K562 (cell line): ENCODE data around the gene PRELID3B. TPM values are rescaled to one million over a fixed set of nuclear protein-coding genes. Genes with fewer than 3 reads are reported as not detected.

ENCODE experiments used
- ARID3A ChIP-seq: IDR thresholded peaks from 2 replicates; pipeline ENCODE4 v1.6.1; 2012; ENCODE audit warnings: low read depth, low read length, improper control_type of control experiment, borderline replicate concordance
- ARID4B ChIP-seq: sonication (generic); formaldehyde crosslinking; IDR thresholded peaks from 2 replicates; pipeline ENCODE4 v1.8.0; 2022; ENCODE audit warnings: mild to moderate bottlenecking, missing genetic modification reagents
- CBX8 ChIP-seq: fragments of 200-600 bp; sonication (generic); IDR thresholded peaks from 2 replicates; pipeline ENCODE4 v1.6.1; 2012; ENCODE audit warnings: borderline replicate concordance, mixed run types, low read depth, mild to moderate bottlenecking, moderate library complexity, mixed read lengths, low read length, control low read depth, inconsistent platforms; ENCODE audit not compliant: poor library complexity, severe bottlenecking; ENCODE audit errors: extremely low read depth
- CHAMP1 ChIP-seq: fragments of 450-650 bp; IDR thresholded peaks from 2 replicates; pipeline ENCODE4 v1.6.1; 2016; ENCODE audit warnings: mild to moderate bottlenecking
- KDM2B ChIP-seq: fragments of 250-450 bp; sonication (Bioruptor Pico); IDR thresholded peaks from 2 replicates; pipeline ENCODE4 v1.8.0; 2021; ENCODE audit warnings: mild to moderate bottlenecking, moderate library complexity
- KLF16 ChIP-seq: IDR thresholded peaks from 2 replicates; pipeline ENCODE4 v1.6.1; 2016; ENCODE audit warnings: antibody characterized with exemption
- NONO ChIP-seq, 2 experiments: fragments of 200-400 bp in 1 of 2; fragments of 450-650 bp in 1 of 2; formaldehyde crosslinking in 1 of 2; IDR thresholded peaks; 2 replicates each; pipeline ENCODE4 v1.6.1; 2017; ENCODE audit warnings: low read depth in 2 of 2, mild to moderate bottlenecking in 2 of 2, moderate library complexity in 2 of 2, low read length in 1 of 2
- RBM39 ChIP-seq: fragments of 200-400 bp; formaldehyde crosslinking; optimal IDR thresholded peaks from 2 replicates; pipeline ENCODE3; 2018; ENCODE audit warnings: low read depth, low read length
- SMARCB1 ChIP-seq: IDR thresholded peaks from 2 replicates; pipeline ENCODE4 v1.6.1; 2011; ENCODE audit warnings: improper control_type of control experiment, low read depth; ENCODE audit not compliant: insufficient read length
- ZNF263 ChIP-seq: sonication (generic); formaldehyde crosslinking; IDR thresholded peaks from 2 replicates; pipeline ENCODE4 v1.8.0; 2022; ENCODE audit warnings: mild to moderate bottlenecking, missing genetic modification reagents, borderline replicate concordance
- ZNF408 ChIP-seq: fragments of 250-450 bp; sonication (Bioruptor Pico); IDR thresholded peaks from 2 replicates; pipeline ENCODE4 v1.4.0; 2020; ENCODE audit warnings: low read depth, mild to moderate bottlenecking, moderate library complexity
- ZNF76 ChIP-seq: fragments of 250-450 bp; sonication (Bioruptor Pico); IDR thresholded peaks from 2 replicates; pipeline ENCODE4 v1.4.0; 2020; ENCODE audit warnings: mild to moderate bottlenecking, moderate library complexity, borderline replicate concordance
- polyA plus RNA-seq, 8 experiments: library from polyadenylated mRNA; depleted of rRNA in 4 of 8; stranded (reverse) in 5 of 8; unstranded in 3 of 8; fragments of >200 nt; fragmentation: Nextera tagmentation in 2 of 8; fragmentation: Illumina TruSeq in 1 of 8; extraction: Ambion mirVana in 2 of 8; extraction: Trizol in 1 of 8; gene quantifications; 2 replicates each; pipeline versions ENCODE4 v1.2.1 to v1.2.3, GENCODE V29; 2011 to 2014; ENCODE audit warnings: inconsistent platforms in 1 of 8, missing spikeins in 1 of 8
- total RNA-seq, 7 experiments: library from RNA; depleted of rRNA in 6 of 7; stranded (reverse); fragments of >200 nt in 6 of 7; fragmentation: Illumina TruSeq in 2 of 7; extraction: Trizol in 2 of 7; gene quantifications; 2 replicates each; pipeline versions ENCODE4 v1.2.1 to v1.2.3, GENCODE V29; 2011 to 2021; ENCODE audit warnings: low replicate concordance in 1 of 7
- TF ChIP-seq, protein P1 (sequence below): fragments of 250-450 bp; sonication (Bioruptor Pico); IDR thresholded peaks from 2 replicates; pipeline ENCODE4 v1.5.1; 2021; ENCODE audit warnings: mild to moderate bottlenecking
- TF ChIP-seq, protein P2 (sequence below): fragments of 450-650 bp; IDR thresholded peaks from 2 replicates; pipeline ENCODE4 v1.6.1; 2017; ENCODE audit warnings: antibody characterized with exemption

The PRELID3B gene
- total and polyA plus RNA-seq, 9 of the 15 experiments (the other 6 are each of a cell fraction or from before 2014, with no cell fraction given), result 77.0 to 186 (median 101) TPM

GRCh38 chr20:59042151-59042795, at the start of gene PRELID3B (continued):
- no peak; a peak in 1 of 4 replicates for TF ChIP-seq NONO (IDR thresholded peaks at IDR 0.05; ENCODE audit: low read depth in 2 of 2, low read length in 1 of 2)
- TF ChIP-seq ARID4B (CRISPR knock-in tag), result peak; percentile 79
- TF ChIP-seq ZNF408 (CRISPR knock-in tag), result no peak
- 0 out of 2 replicates have a peak, but pooled peaks have one; percentile 74 for TF ChIP-seq KDM2B (CRISPR knock-in tag)
- TF ChIP-seq, protein P1, sequence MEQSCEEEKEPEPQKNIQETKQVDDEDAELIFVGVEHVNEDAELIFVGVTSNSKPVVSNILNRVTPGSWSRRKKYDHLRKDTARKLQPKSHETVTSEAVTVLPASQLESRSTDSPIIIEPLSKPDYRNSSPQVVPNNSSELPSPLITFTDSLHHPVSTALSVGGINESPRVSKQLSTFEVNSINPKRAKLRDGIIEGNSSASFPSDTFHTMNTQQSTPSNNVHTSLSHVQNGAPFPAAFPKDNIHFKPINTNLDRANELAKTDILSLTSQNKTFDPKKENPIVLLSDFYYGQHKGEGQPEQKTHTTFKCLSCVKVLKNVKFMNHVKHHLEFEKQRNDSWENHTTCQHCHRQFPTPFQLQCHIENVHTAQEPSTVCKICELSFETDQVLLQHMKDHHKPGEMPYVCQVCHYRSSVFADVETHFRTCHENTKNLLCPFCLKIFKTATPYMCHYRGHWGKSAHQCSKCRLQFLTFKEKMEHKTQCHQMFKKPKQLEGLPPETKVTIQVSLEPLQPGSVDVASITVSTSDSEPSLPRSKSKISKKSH (CRISPR knock-in tag), result no peak
- no peak for TF ChIP-seq CBX8
- no peak for TF ChIP-seq SMARCB1
- no peak for TF ChIP-seq KLF16
- no peak for TF ChIP-seq CHAMP1
- TF ChIP-seq RBM39, result no peak
- TF ChIP-seq ZNF76 (CRISPR knock-in tag), result no peak
- TF ChIP-seq, protein P2, sequence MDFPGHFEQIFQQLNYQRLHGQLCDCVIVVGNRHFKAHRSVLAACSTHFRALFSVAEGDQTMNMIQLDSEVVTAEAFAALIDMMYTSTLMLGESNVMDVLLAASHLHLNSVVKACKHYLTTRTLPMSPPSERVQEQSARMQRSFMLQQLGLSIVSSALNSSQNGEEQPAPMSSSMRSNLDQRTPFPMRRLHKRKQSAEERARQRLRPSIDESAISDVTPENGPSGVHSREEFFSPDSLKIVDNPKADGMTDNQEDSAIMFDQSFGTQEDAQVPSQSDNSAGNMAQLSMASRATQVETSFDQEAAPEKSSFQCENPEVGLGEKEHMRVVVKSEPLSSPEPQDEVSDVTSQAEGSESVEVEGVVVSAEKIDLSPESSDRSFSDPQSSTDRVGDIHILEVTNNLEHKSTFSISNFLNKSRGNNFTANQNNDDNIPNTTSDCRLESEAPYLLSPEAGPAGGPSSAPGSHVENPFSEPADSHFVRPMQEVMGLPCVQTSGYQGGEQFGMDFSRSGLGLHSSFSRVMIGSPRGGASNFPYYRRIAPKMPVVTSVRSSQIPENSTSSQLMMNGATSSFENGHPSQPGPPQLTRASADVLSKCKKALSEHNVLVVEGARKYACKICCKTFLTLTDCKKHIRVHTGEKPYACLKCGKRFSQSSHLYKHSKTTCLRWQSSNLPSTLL, result no peak
- TF ChIP-seq ZNF263 (CRISPR knock-in tag), result 0 out of 2 replicates have a peak, but pooled peaks have one; percentile 45
- no peak for TF ChIP-seq ARID3A
